B cell (primary cell): ENCODE results near the gene RILPL2.

Experiments
- EZH2 ChIP-seq: IDR thresholded peaks from 2 replicates; pipeline ENCODE4 v1.6.1; 2012; ENCODE audit warnings: borderline replicate concordance, low read depth, mild to moderate bottlenecking, moderate library complexity, low read length; ENCODE audit not compliant: insufficient read depth, poor library complexity, severe bottlenecking
- TF ChIP-seq, protein P1 (sequence below): fragments of 200-600 bp; IDR thresholded peaks from one replicate; pipeline ENCODE4 v1.8.0; 2022; ENCODE audit warnings: antibody characterized with exemption, mild to moderate bottlenecking

- TF ChIP-seq EZH2: no peak
- TF ChIP-seq, protein P1, sequence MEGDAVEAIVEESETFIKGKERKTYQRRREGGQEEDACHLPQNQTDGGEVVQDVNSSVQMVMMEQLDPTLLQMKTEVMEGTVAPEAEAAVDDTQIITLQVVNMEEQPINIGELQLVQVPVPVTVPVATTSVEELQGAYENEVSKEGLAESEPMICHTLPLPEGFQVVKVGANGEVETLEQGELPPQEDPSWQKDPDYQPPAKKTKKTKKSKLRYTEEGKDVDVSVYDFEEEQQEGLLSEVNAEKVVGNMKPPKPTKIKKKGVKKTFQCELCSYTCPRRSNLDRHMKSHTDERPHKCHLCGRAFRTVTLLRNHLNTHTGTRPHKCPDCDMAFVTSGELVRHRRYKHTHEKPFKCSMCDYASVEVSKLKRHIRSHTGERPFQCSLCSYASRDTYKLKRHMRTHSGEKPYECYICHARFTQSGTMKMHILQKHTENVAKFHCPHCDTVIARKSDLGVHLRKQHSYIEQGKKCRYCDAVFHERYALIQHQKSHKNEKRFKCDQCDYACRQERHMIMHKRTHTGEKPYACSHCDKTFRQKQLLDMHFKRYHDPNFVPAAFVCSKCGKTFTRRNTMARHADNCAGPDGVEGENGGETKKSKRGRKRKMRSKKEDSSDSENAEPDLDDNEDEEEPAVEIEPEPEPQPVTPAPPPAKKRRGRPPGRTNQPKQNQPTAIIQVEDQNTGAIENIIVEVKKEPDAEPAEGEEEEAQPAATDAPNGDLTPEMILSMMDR: no peak
These were observed 858 bp downstream of the RILPL2 start for GRCh38 chr12:123435636-123436016.
